GM12872 (cell line): Measurements from ENCODE around the gene HYDIN.

Experiments used
- CTCF ChIP-seq: IDR thresholded peaks from 3 replicates; pipeline ENCODE4 v1.5.1; 2011; ENCODE audit warnings: low read depth, mild to moderate bottlenecking, low read length, moderate library complexity; ENCODE audit not compliant: insufficient read depth

The HYDIN gene

GRCh38 chr16:70767377-70768202 is 462.9 kb downstream of the HYDIN start:
- no peak for TF ChIP-seq CTCF

GRCh38 chr16:70766658-70767057 is 463.9 kb downstream of the HYDIN start:
- no peak for TF ChIP-seq CTCF

GRCh38 chr16:70766176-70766575 is 464.3 kb downstream of the HYDIN start:
- TF ChIP-seq CTCF = no peak

- TF ChIP-seq CTCF = no peak
Measured at GRCh38 chr16:70765491-70765890, 465.0 kb downstream of the HYDIN start.

- no peak for TF ChIP-seq CTCF
Measured at GRCh38 chr16:70764632-70765031, 465.9 kb downstream of the HYDIN start.

GRCh38 chr16:70760221-70760620 is 470.3 kb downstream of the HYDIN start:
- TF ChIP-seq CTCF = no peak

GRCh38 chr16:70759666-70760065 is 470.9 kb downstream of the HYDIN start:
- no peak for TF ChIP-seq CTCF
